Measurements from ENCODE around the gene PTPRB.

Gene PTPRB

GRCh38 chr12:70643939-70644338 is 6.7 kb upstream of the PTPRB start:
- TF ChIP-seq YY1 (IDR thresholded peaks at IDR 0.05; ENCODE audit: low read depth) (no peak), CREB1 (IDR thresholded peaks at IDR 0.05; ENCODE audit: low read depth) (no peak), NFIC (IDR thresholded peaks at IDR 0.05) (no peak), TAF1 (IDR thresholded peaks at IDR 0.05; ENCODE audit: low read depth) (no peak), ZBTB7A (IDR thresholded peaks at IDR 0.05; ENCODE audit: low read depth) (no peak)

GRCh38 chr12:70641691-70642090 is 4.5 kb upstream of the PTPRB start:
- TF ChIP-seq EGR1 (IDR thresholded peaks at IDR 0.05) (no peak), TCF12 (IDR thresholded peaks at IDR 0.05; ENCODE audit: low read depth) (no peak), CREB1 (IDR thresholded peaks at IDR 0.05; ENCODE audit: low read depth) (no peak), NFIC (IDR thresholded peaks at IDR 0.05) (no peak), CEBPB (IDR thresholded peaks at IDR 0.05) (no peak), USF1 (IDR thresholded peaks at IDR 0.05) (no peak), YY1 (IDR thresholded peaks at IDR 0.05; ENCODE audit: low read depth) (no peak), TAF1 (IDR thresholded peaks at IDR 0.05; ENCODE audit: low read depth) (no peak), REST (IDR thresholded peaks at IDR 0.05; ENCODE audit: low read depth) (no peak), RAD21 (IDR thresholded peaks at IDR 0.05; ENCODE audit: low read depth) (no peak)

- TF ChIP-seq USF1 (IDR thresholded peaks at IDR 0.05) = no peak
- no peak for TF ChIP-seq EP300 (IDR thresholded peaks at IDR 0.05; ENCODE audit: borderline replicate concordance)
- no peak for TF ChIP-seq CEBPB (IDR thresholded peaks at IDR 0.05)
- TF ChIP-seq TAF1 (IDR thresholded peaks at IDR 0.05; ENCODE audit: low read depth) = no peak
- TF ChIP-seq CREB1 (IDR thresholded peaks at IDR 0.05; ENCODE audit: low read depth) = no peak
- TF ChIP-seq YY1 (IDR thresholded peaks at IDR 0.05; ENCODE audit: low read depth) = no peak
- TF ChIP-seq REST (IDR thresholded peaks at IDR 0.05; ENCODE audit: low read depth) = no peak
- no peak for TF ChIP-seq MAX (IDR thresholded peaks at IDR 0.05)
Observed at GRCh38 chr12:70640901-70641300, 3.7 kb upstream of the PTPRB start.

GRCh38 chr12:70639535-70639934 is 2.3 kb upstream of the PTPRB start:
- no peak for TF ChIP-seq CREB1 (IDR thresholded peaks at IDR 0.05; ENCODE audit: low read depth)
- no peak for TF ChIP-seq NFIC (IDR thresholded peaks at IDR 0.05)
- TF ChIP-seq YY1 (IDR thresholded peaks at IDR 0.05; ENCODE audit: low read depth) = no peak
- TF ChIP-seq TAF1 (IDR thresholded peaks at IDR 0.05; ENCODE audit: low read depth) = no peak
- TF ChIP-seq RAD21 (IDR thresholded peaks at IDR 0.05; ENCODE audit: low read depth) = no peak
- no peak for TF ChIP-seq TEAD4 (IDR thresholded peaks at IDR 0.05)
- no peak for TF ChIP-seq USF1 (IDR thresholded peaks at IDR 0.05)
- TF ChIP-seq EP300 (IDR thresholded peaks at IDR 0.05; ENCODE audit: borderline replicate concordance) = no peak
- no peak for TF ChIP-seq CEBPB (IDR thresholded peaks at IDR 0.05)
- TF ChIP-seq TCF12 (IDR thresholded peaks at IDR 0.05; ENCODE audit: low read depth) = no peak
- TF ChIP-seq EGR1 (IDR thresholded peaks at IDR 0.05) = no peak
- TF ChIP-seq REST (IDR thresholded peaks at IDR 0.05; ENCODE audit: low read depth) = no peak
- TF ChIP-seq ZBTB7A (IDR thresholded peaks at IDR 0.05; ENCODE audit: low read depth) = no peak
- no peak for TF ChIP-seq MAX (IDR thresholded peaks at IDR 0.05)
- TF ChIP-seq FOXM1 (IDR thresholded peaks at IDR 0.05; ENCODE audit: borderline replicate concordance, low read depth) = no peak
